Measurements from ENCODE around the gene BLTP2.

The BLTP2 gene

DNA sequence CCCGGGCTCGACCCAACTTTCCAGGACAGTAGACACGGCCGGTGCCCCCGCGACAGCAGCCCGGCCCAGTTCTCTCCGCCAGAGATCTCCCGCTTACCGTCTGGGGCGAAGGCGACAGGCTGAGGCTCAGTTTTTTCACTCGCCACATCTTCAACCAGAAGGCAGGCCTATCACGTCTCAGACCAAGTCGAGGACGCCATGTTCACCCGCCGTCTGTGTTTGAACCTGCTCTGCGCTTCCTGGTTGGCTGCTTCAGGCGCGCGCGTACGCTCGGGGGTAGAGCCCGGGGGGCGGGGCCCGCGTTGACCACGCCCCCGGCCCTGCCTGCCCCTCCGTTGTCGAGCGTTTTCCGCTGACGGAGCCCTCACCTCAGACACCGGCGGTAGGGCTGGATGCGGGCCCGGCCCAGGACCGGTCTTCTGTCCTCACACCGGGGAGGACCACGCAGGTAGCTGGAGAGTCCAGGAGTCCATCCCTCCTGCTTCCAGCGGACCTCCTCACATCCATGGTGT is 46.1 kb downstream of the BLTP2 start, which contains the start of gene SPAG5:
SPAG5 (minus strand) TSS at position 227 of the 512 bp plus-strand sequence; CDS start at position 148, 79 bp downstream.
- TF ChIP-seq ZFX (IDR thresholded peaks at IDR 0.05; ENCODE audit: borderline replicate concordance): no peak
- TF ChIP-seq, protein P1, sequence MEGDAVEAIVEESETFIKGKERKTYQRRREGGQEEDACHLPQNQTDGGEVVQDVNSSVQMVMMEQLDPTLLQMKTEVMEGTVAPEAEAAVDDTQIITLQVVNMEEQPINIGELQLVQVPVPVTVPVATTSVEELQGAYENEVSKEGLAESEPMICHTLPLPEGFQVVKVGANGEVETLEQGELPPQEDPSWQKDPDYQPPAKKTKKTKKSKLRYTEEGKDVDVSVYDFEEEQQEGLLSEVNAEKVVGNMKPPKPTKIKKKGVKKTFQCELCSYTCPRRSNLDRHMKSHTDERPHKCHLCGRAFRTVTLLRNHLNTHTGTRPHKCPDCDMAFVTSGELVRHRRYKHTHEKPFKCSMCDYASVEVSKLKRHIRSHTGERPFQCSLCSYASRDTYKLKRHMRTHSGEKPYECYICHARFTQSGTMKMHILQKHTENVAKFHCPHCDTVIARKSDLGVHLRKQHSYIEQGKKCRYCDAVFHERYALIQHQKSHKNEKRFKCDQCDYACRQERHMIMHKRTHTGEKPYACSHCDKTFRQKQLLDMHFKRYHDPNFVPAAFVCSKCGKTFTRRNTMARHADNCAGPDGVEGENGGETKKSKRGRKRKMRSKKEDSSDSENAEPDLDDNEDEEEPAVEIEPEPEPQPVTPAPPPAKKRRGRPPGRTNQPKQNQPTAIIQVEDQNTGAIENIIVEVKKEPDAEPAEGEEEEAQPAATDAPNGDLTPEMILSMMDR (IDR thresholded peaks at IDR 0.05): no peak
- peak within 1 kb of the TSS; percentile 93 for H3K27ac ChIP-seq

DNA sequence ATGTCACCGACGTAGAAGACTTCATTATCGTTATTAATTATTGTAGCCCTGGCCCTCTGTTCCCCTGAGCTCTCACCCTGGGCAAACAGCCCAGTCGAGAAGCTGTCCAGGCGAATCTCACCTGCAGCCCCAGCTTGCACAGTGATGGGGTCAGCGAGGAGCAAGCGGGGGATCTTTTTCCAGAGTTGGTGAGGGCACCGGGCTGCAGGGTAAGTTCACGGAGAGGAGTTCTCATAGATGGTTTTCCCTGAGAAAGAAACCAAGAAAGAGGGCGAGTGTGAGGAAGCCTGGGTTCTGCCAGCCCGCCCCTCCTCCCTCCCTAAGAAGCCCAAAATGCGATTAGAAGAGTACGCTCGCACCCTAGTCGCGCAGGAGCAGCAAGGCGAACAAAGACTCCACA is 46.6 kb downstream of the BLTP2 start:
- TF ChIP-seq ZFX (IDR thresholded peaks at IDR 0.05; ENCODE audit: borderline replicate concordance): no peak
- TF ChIP-seq, protein P1 (IDR thresholded peaks at IDR 0.05): no peak

DNA sequence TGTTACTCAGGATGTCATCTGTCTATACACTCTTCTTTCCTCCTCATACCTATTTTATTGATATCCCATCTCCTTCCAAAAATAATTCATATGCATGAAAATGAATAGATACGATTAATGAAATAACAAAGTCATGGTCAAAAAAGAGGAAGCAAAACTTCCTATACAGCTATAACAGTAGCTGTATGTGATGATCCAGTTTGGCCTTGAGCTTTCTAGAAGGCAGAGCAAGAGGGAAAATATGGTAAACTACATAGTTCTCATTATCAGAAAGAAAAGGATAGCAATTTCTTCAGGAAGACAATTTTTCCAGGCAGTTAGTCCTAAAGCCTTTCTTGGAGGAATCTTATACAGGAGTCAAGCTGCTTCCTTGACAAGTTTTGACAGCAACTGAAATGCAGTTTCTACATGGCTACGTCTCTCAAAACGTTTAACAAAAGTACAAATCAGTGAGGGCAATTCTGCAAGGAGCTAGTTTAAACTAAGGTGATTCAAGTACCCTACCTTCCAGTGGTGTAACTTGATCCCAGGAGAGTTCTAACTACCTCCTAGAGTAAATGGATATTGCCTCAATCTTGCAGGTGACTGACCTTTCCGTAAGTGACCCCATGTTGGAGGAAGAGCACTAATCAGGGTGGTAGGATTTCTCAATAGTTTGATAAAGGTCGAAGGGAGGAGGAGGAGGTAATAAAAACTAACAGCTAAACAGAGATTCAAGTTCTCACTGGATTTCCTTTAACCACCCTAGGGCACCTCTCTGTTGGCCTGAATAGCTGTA is 47.2 kb downstream of the BLTP2 start:
- peak overlapping the region; percentile 93 for H3K27ac ChIP-seq
- TF ChIP-seq, protein P1 (IDR thresholded peaks at IDR 0.05): no peak
- TF ChIP-seq ZFX (IDR thresholded peaks at IDR 0.05; ENCODE audit: borderline replicate concordance): no peak

More for the DNA sequence above, 46.6 kb downstream of the BLTP2 start:
- peak overlapping the region; percentile 93 for H3K27ac ChIP-seq

All from 22Rv1 (cell line).